Mesenchymal stem cell (in vitro differentiated cells and primary cell): ENCODE measurements around the gene ZNF488.

Experiments
- DNase-seq: peaks from one replicate; pipeline ENCODE4 v3.0.0-alpha.2; 2013
- H2AFZ ChIP-seq: one replicate; pipeline ENCODE4 v1.6.1; 2013; ENCODE audit warnings: low read depth, mild to moderate bottlenecking, control low read depth, inconsistent platforms, low read length, moderate library complexity
- H2AK5ac ChIP-seq: 2 replicates; pipeline ENCODE4 v1.6.1; 2013; ENCODE audit warnings: low read length, moderate library complexity, mild to moderate bottlenecking, inconsistent platforms; ENCODE audit not compliant: severe bottlenecking
- H2BK120ac ChIP-seq: one replicate; pipeline ENCODE4 v1.6.1; 2013; ENCODE audit warnings: low read depth, mild to moderate bottlenecking, inconsistent platforms, low read length, moderate library complexity
- H2BK12ac ChIP-seq, 2 experiments: one replicate each; pipeline ENCODE4 v1.6.1; 2013; ENCODE audit warnings: inconsistent platforms in 2 of 2, low read length in 2 of 2, mild to moderate bottlenecking in 2 of 2, moderate library complexity in 2 of 2, control low read depth in 1 of 2
- H2BK15ac ChIP-seq: one replicate; pipeline ENCODE4 v1.6.1; 2013; ENCODE audit warnings: mild to moderate bottlenecking, low read depth, inconsistent platforms; ENCODE audit not compliant: poor library complexity, severe bottlenecking
- H2BK5ac ChIP-seq: 2 replicates; pipeline ENCODE4 v1.6.1; 2013; ENCODE audit warnings: low read depth, mild to moderate bottlenecking, low read length, control low read depth, inconsistent platforms; ENCODE audit not compliant: poor library complexity, severe bottlenecking
- H3K14ac ChIP-seq, 2 experiments: one replicate each; pipeline ENCODE4 v1.6.1; 2013; ENCODE audit warnings: inconsistent platforms in 2 of 2, low read length in 2 of 2, control low read depth in 1 of 2, mild to moderate bottlenecking in 1 of 2, moderate library complexity in 1 of 2
- H3K18ac ChIP-seq, 2 experiments: one replicate each; pipeline ENCODE4 v1.6.1; 2013; ENCODE audit warnings: inconsistent platforms in 2 of 2, low read length in 2 of 2, control low read depth in 1 of 2, low read depth in 1 of 2, mild to moderate bottlenecking in 1 of 2
- H3K23ac ChIP-seq, 2 experiments: one replicate each; pipeline ENCODE4 v1.6.1; 2013; ENCODE audit warnings: inconsistent platforms in 2 of 2, low read length in 2 of 2, mild to moderate bottlenecking in 2 of 2, moderate library complexity in 2 of 2, control low read depth in 1 of 2
- H3K27ac ChIP-seq: 2 replicates; pipeline ENCODE4 v1.5.1; 2013; ENCODE audit warnings: mild to moderate bottlenecking, moderate library complexity, low read length, control low read depth, inconsistent platforms; ENCODE audit not compliant: poor library complexity, severe bottlenecking
- H3K27me3 ChIP-seq, 2 experiments: 2 replicates each; pipeline versions ENCODE4 v1.6.1 to v1.7.0; 2013; ENCODE audit warnings: low read length in 2 of 2, mild to moderate bottlenecking in 2 of 2, moderate library complexity in 2 of 2, control low read depth in 1 of 2, inconsistent platforms in 1 of 2; ENCODE audit not compliant: control insufficient read depth in 1 of 2, insufficient read depth in 1 of 2
- H3K36me3 ChIP-seq, 2 experiments: 2 replicates each; pipeline versions ENCODE4 v1.6.1 to v1.7.0; 2013; ENCODE audit warnings: low read length in 2 of 2, control low read depth in 1 of 2, inconsistent platforms in 1 of 2, low read depth in 1 of 2, mild to moderate bottlenecking in 1 of 2; ENCODE audit not compliant: insufficient read depth in 2 of 2, control insufficient read depth in 1 of 2
- H3K4ac ChIP-seq, 2 experiments: one replicate each; pipeline ENCODE4 v1.6.1; 2013; ENCODE audit warnings: inconsistent platforms in 2 of 2, low read length in 2 of 2, mild to moderate bottlenecking in 2 of 2, moderate library complexity in 2 of 2, control low read depth in 1 of 2, low read depth in 1 of 2
- H3K4me1 ChIP-seq: 2 replicates; pipeline ENCODE4 v1.6.1; 2013; ENCODE audit warnings: low read depth, low read length, control low read depth; ENCODE audit not compliant: control insufficient read depth, insufficient read depth
- H3K4me2 ChIP-seq: 2 replicates; pipeline ENCODE4 v1.6.1; 2013; ENCODE audit warnings: low read length, mild to moderate bottlenecking, inconsistent platforms; ENCODE audit not compliant: poor library complexity, severe bottlenecking
- H3K4me3 ChIP-seq, 2 experiments: 2 replicates each; pipeline versions ENCODE4 v1.5.1 to v1.7.0; 2013; ENCODE audit warnings: low read length in 2 of 2, mild to moderate bottlenecking in 2 of 2, control low read depth in 1 of 2, low read depth in 1 of 2; ENCODE audit not compliant: insufficient read depth in 1 of 2
- H3K79me1 ChIP-seq: replicated peaks from 2 replicates; pipeline ENCODE4 v1.6.1; 2013; ENCODE audit warnings: mild to moderate bottlenecking, control low read depth, low read length, inconsistent platforms; ENCODE audit not compliant: poor library complexity, severe bottlenecking
- H3K9ac ChIP-seq: 2 replicates; pipeline ENCODE4 v1.7.0; 2013; ENCODE audit warnings: mild to moderate bottlenecking, low read length, moderate library complexity
- H3K9me3 ChIP-seq: 2 replicates; pipeline ENCODE4 v1.7.0; 2013; ENCODE audit warnings: mild to moderate bottlenecking, low read length; ENCODE audit not compliant: control insufficient read depth
- H4K8ac ChIP-seq: one replicate; pipeline ENCODE4 v1.6.1; 2013; ENCODE audit warnings: inconsistent platforms, mild to moderate bottlenecking, low read length, moderate library complexity
- H4K91ac ChIP-seq: one replicate; pipeline ENCODE4 v1.6.1; 2013; ENCODE audit warnings: mild to moderate bottlenecking, low read length, inconsistent platforms
- WGBS: methylation state at CpG from one replicate; pipeline ENCODE4 v1.1.7; 2013; ENCODE audit warnings: mixed read lengths; 5-methylcytosine and 5-hydroxymethylcytosine counted together

The ZNF488 gene

GRCh38 chr10:47402641-47403301, 18.7 kb upstream of the ZNF488 start:
- H3K14ac ChIP-seq: peak overlapping the region in 1 of 2 experiments; percentile 50
- peak overlapping the region; percentile 68 for H2AFZ ChIP-seq
- peak; percentile 90 for DNase-seq
- peak overlapping the region; percentile 95 for H3K27ac ChIP-seq
- H3K4me1 ChIP-seq: peaks cover 56% of the 10 kb centered on the region
- H3K27me3 ChIP-seq: no peaks in the 10 kb centered on the region
- H3K4ac ChIP-seq: peak overlapping the region; percentile 83 to 88
- peak overlapping the region; percentile 96 for H4K91ac ChIP-seq
- no peak overlapping the region for H3K9ac ChIP-seq
- peak overlapping the region; percentile 36 for H3K4me2 ChIP-seq
- H2BK15ac ChIP-seq: no peak overlapping the region
- peaks cover 6% of the 10 kb centered on the region for H3K9me3 ChIP-seq
- H3K4me3 ChIP-seq: no peak overlapping the region
- no peak overlapping the region for H3K23ac ChIP-seq
- H2BK5ac ChIP-seq: peak overlapping the region; percentile 60
- H2BK12ac ChIP-seq: peak overlapping the region; percentile 90 to 99
- peak overlapping the region; percentile 69 for H2BK120ac ChIP-seq
- H4K8ac ChIP-seq: peak overlapping the region; percentile 69
- peak overlapping the region; percentile 89 to 95 for H3K18ac ChIP-seq
- H3K36me3 ChIP-seq: no peaks in the 10 kb centered on the region
- WGBS: 21% methylated on average over 4 of the region's 4 CpGs
- peak overlapping the region; percentile 9 for H2AK5ac ChIP-seq
- H3K79me1 ChIP-seq: no peaks in the 10 kb centered on the region

GRCh38 chr10:47401874-47402640, 18.0 kb upstream of the ZNF488 start:
- H3K4me3 ChIP-seq: no peak overlapping the region
- WGBS: 91% methylated on average over 8 of the region's 10 CpGs
- peak overlapping the region; percentile 33 for H4K8ac ChIP-seq
- peak overlapping the region; percentile 69 for H2BK120ac ChIP-seq
- H2AK5ac ChIP-seq: peak overlapping the region; percentile 73
- peak overlapping the region; percentile 70 for H4K91ac ChIP-seq
- no peaks in the 10 kb centered on the region for H3K36me3 ChIP-seq
- no peak overlapping the region for H3K23ac ChIP-seq
- no peaks in the 10 kb centered on the region for H3K79me1 ChIP-seq
- peak overlapping the region; percentile 95 for H3K27ac ChIP-seq
- H2BK15ac ChIP-seq: no peak overlapping the region
- no peak overlapping the region for H2AFZ ChIP-seq
- H3K4me1 ChIP-seq: peaks cover 50% of the 10 kb centered on the region
- peak overlapping the region; percentile 60 for H2BK5ac ChIP-seq
- H3K9me3 ChIP-seq: peaks cover 6% of the 10 kb centered on the region
- no peak for DNase-seq
- peak overlapping the region in 1 of 2 experiments; percentile 76 for H3K14ac ChIP-seq
- H3K4me2 ChIP-seq: peak overlapping the region; percentile 33
- no peak overlapping the region for H3K9ac ChIP-seq
- H3K27me3 ChIP-seq: no peaks in the 10 kb centered on the region
- H3K4ac ChIP-seq: peak overlapping the region; percentile 75 to 79
- H2BK12ac ChIP-seq: peak overlapping the region; percentile 90 to 99
- H3K18ac ChIP-seq: peak overlapping the region; percentile 86 to 89

- H3K18ac ChIP-seq: peak overlapping the region in 1 of 2 experiments; percentile 61
- H3K27me3 ChIP-seq: no peaks in the 10 kb centered on the region
- H4K91ac ChIP-seq: peak overlapping the region; percentile 5
- H2AFZ ChIP-seq: no peak overlapping the region
- no peak overlapping the region for H3K23ac ChIP-seq
- H2BK120ac ChIP-seq: no peak overlapping the region
- no peak for DNase-seq
- no peaks in the 10 kb centered on the region for H3K79me1 ChIP-seq
- H2BK12ac ChIP-seq: peak overlapping the region in 1 of 2 experiments; percentile 60
- H3K14ac ChIP-seq: no peak overlapping the region
- H3K4ac ChIP-seq: no peak overlapping the region
- peak overlapping the region; percentile 12 for H3K27ac ChIP-seq
- H3K4me1 ChIP-seq: peaks cover 44% of the 10 kb centered on the region
- no peak overlapping the region for H4K8ac ChIP-seq
- H2AK5ac ChIP-seq: peak overlapping the region; percentile 79
- no peaks in the 10 kb centered on the region for H3K36me3 ChIP-seq
- H2BK15ac ChIP-seq: no peak overlapping the region
- H3K4me2 ChIP-seq: no peak overlapping the region
- no peak overlapping the region for H3K9ac ChIP-seq
- 95% methylated on average over 4 of the region's 4 CpGs for WGBS
- H3K4me3 ChIP-seq: no peak overlapping the region
- H2BK5ac ChIP-seq: no peak overlapping the region
- peaks cover 6% of the 10 kb centered on the region for H3K9me3 ChIP-seq
These were observed 17.1 kb upstream of the ZNF488 start for GRCh38 chr10:47401210-47401609.

- Histone ChIP-seq H3K18ac (peak overlapping the region in 1 of 2 experiments; percentile 61), H3K9ac (no peak overlapping the region), H3K4me2 (no peak overlapping the region), H2AK5ac (peak overlapping the region; percentile 79), H3K23ac (no peak overlapping the region), H2BK15ac (no peak overlapping the region), H4K8ac (no peak overlapping the region), H2BK5ac (no peak overlapping the region), H3K4me1 (peaks cover 40% of the 10 kb centered on the region), H3K36me3 (no peaks in the 10 kb centered on the region), H3K9me3 (peaks cover 6% of the 10 kb centered on the region), H3K14ac (no peak overlapping the region), H3K27ac (no peak overlapping the region), H2AFZ (no peak overlapping the region), H3K79me1 (no peaks in the 10 kb centered on the region), H3K4ac (peak overlapping the region in 1 of 2 experiments; percentile 57), H2BK12ac (no peak overlapping the region), H4K91ac (no peak overlapping the region), H3K4me3 (no peak overlapping the region), H2BK120ac (no peak overlapping the region), H3K27me3 (no peaks in the 10 kb centered on the region)
- no peak for DNase-seq
- WGBS: 93% methylated on average over 2 of the region's 3 CpGs
These were observed 16.7 kb upstream of the ZNF488 start for GRCh38 chr10:47400786-47401185.
